Measurements from ENCODE around the gene TOR1AIP2. TPM values are rescaled to one million over a fixed set of nuclear protein-coding genes. Genes with fewer than 3 reads are reported as not detected.

TOR1AIP2 gene
- polyA plus RNA-seq, 2 of the 4 experiments (the other 2 are of a cell fraction) = 17.1 to 35.0 TPM

DNA sequence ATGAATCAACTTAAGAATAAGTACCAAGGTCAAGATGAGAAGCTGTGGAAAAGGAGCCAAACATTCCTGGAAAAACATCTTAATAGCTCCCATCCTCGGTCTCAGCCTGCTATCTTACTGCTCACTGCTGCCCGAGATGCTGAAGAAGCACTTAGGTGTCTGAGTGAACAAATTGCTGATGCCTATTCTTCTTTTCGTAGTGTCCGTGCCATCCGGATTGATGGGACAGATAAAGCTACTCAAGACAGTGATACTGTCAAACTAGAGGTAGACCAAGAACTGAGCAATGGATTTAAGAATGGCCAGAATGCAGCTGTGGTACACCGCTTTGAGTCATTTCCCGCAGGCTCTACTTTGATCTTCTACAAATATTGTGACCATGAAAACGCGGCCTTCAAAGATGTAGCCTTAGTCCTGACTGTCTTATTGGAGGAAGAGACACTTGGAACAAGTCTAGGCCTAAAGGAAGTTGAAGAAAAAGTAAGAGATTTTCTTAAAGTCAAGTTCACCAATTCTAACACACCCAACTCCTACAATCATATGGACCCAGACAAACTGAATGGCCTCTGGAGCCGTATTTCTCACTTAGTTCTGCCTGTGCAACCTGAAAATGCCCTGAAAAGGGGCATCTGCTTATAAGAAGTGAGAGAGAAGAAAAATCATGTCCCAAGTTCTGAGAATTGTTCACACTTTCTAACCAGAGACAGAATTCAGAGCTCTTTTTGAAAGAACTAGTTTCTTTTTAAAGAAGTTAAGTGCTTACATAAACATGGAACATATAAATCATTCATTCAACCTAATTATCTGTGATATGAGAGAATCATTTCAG, 40.2 kb upstream of the TOR1AIP2 start:
- Histone ChIP-seq H3K9me3 (no peaks in the 10 kb centered on the region), H3K4me3 (no peak overlapping the region), H3K4me2 (no peak overlapping the region), H3K4me1 (no peaks in the 10 kb centered on the region), H3K27ac (no peak overlapping the region)
- no peak for ATAC-seq
- DNase-seq (ENCODE audit: low read depth in 1 of 2, low spot score in 1 of 2) = no peak
- 86% methylated on average over 10 of the region's 10 CpGs for WGBS (ENCODE audit: missing lambda C conversion rate)
- TF ChIP-seq GATA3 (IDR thresholded peaks at IDR 0.05; ENCODE audit: borderline replicate concordance) (no peak), POLR2A (IDR thresholded peaks at IDR 0.05; ENCODE audit: low read length) (no peak), KDM5A (IDR thresholded peaks at IDR 0.05) (no peak), HOXB5 (CRISPR knock-in tag; IDR thresholded peaks at IDR 0.05) (no peak), MYC (IDR thresholded peaks at IDR 0.05; ENCODE audit: borderline replicate concordance, low read length) (no peak), RCOR1 (IDR thresholded peaks at IDR 0.05; ENCODE audit: low read depth, low read length) (no peak), FOSB (CRISPR knock-in tag; IDR thresholded peaks at IDR 0.05) (no peak), RARB (CRISPR knock-in tag; IDR thresholded peaks at IDR 0.05) (no peak), TP53 (CRISPR knock-in tag; IDR thresholded peaks at IDR 0.05) (no peak), FOXS1 (CRISPR knock-in tag; IDR thresholded peaks at IDR 0.05) (no peak), ZNF302 (CRISPR knock-in tag; IDR thresholded peaks at IDR 0.05) (no peak), HDAC2 (IDR thresholded peaks at IDR 0.05) (no peak), FOSL2 (IDR thresholded peaks at IDR 0.05) (no peak), FOSL2 (CRISPR knock-in tag; IDR thresholded peaks at IDR 0.05) (no peak)
- TF ChIP-seq, protein P1, sequence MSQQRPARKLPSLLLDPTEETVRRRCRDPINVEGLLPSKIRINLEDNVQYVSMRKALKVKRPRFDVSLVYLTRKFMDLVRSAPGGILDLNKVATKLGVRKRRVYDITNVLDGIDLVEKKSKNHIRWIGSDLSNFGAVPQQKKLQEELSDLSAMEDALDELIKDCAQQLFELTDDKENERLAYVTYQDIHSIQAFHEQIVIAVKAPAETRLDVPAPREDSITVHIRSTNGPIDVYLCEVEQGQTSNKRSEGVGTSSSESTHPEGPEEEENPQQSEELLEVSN (IDR thresholded peaks at IDR 0.05; ENCODE audit: borderline replicate concordance, low read depth) = no peak
- TF ChIP-seq, protein P2, sequence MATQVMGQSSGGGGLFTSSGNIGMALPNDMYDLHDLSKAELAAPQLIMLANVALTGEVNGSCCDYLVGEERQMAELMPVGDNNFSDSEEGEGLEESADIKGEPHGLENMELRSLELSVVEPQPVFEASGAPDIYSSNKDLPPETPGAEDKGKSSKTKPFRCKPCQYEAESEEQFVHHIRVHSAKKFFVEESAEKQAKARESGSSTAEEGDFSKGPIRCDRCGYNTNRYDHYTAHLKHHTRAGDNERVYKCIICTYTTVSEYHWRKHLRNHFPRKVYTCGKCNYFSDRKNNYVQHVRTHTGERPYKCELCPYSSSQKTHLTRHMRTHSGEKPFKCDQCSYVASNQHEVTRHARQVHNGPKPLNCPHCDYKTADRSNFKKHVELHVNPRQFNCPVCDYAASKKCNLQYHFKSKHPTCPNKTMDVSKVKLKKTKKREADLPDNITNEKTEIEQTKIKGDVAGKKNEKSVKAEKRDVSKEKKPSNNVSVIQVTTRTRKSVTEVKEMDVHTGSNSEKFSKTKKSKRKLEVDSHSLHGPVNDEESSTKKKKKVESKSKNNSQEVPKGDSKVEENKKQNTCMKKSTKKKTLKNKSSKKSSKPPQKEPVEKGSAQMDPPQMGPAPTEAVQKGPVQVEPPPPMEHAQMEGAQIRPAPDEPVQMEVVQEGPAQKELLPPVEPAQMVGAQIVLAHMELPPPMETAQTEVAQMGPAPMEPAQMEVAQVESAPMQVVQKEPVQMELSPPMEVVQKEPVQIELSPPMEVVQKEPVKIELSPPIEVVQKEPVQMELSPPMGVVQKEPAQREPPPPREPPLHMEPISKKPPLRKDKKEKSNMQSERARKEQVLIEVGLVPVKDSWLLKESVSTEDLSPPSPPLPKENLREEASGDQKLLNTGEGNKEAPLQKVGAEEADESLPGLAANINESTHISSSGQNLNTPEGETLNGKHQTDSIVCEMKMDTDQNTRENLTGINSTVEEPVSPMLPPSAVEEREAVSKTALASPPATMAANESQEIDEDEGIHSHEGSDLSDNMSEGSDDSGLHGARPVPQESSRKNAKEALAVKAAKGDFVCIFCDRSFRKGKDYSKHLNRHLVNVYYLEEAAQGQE (IDR thresholded peaks at IDR 0.05) = no peak
- TF ChIP-seq, protein P3, sequence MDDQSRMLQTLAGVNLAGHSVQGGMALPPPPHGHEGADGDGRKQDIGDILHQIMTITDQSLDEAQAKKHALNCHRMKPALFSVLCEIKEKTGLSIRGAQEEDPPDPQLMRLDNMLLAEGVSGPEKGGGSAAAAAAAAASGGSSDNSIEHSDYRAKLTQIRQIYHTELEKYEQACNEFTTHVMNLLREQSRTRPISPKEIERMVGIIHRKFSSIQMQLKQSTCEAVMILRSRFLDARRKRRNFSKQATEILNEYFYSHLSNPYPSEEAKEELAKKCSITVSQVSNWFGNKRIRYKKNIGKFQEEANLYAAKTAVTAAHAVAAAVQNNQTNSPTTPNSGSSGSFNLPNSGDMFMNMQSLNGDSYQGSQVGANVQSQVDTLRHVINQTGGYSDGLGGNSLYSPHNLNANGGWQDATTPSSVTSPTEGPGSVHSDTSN (IDR thresholded peaks at IDR 0.05) = no peak
- TF ChIP-seq, protein P4, sequence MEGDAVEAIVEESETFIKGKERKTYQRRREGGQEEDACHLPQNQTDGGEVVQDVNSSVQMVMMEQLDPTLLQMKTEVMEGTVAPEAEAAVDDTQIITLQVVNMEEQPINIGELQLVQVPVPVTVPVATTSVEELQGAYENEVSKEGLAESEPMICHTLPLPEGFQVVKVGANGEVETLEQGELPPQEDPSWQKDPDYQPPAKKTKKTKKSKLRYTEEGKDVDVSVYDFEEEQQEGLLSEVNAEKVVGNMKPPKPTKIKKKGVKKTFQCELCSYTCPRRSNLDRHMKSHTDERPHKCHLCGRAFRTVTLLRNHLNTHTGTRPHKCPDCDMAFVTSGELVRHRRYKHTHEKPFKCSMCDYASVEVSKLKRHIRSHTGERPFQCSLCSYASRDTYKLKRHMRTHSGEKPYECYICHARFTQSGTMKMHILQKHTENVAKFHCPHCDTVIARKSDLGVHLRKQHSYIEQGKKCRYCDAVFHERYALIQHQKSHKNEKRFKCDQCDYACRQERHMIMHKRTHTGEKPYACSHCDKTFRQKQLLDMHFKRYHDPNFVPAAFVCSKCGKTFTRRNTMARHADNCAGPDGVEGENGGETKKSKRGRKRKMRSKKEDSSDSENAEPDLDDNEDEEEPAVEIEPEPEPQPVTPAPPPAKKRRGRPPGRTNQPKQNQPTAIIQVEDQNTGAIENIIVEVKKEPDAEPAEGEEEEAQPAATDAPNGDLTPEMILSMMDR (IDR thresholded peaks at IDR 0.05) = no peak
- TF ChIP-seq, protein P5, sequence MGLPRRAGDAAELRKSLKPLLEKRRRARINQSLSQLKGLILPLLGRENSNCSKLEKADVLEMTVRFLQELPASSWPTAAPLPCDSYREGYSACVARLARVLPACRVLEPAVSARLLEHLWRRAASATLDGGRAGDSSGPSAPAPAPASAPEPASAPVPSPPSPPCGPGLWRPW (IDR thresholded peaks at IDR 0.05) = no peak
- ChIA-PET CTCF (interaction anchor here (0.7 to 2.1 kb wide), 4 partner anchors 9 to 50 kb away, joined by 3 to 4 read pairs (median 4); partner anchors contain the start of gene CEP350), POLR2A (interaction anchor here (0.7 kb wide), 1 partner anchor 11 kb away, joined by 10 read pairs; no protein-coding TSS in a partner anchor)
- FAIRE-seq = no peak

Measured in A549 (cell line).